Stimulated activated CD4-positive, alpha-beta T cell treated with anti-CD3 and anti-CD28 coated beads, Interleukin-1b, Interleukin-23, amount 100 ng/mL, for 48 hours (primary cell): ENCODE measurements around the gene COQ2.
"Not testable (repeated sequence)": the region's sequence is repeated elsewhere in the genome, so short reads cannot be mapped to it uniquely, and the experiment has no call there.

Source experiments
- DNase-seq: peaks from one replicate; pipeline ENCODE4 v3.0.0-alpha.2; 2020

Gene COQ2

GRCh38 chr4:83282049-83282535 is 2.5 kb downstream of the COQ2 start:
- peak; percentile 25 for DNase-seq

- no peak for DNase-seq
Observed at GRCh38 chr4:83281307-83281706, 3.3 kb downstream of the COQ2 start.

- DNase-seq, result no peak
Observed at GRCh38 chr4:83276299-83277040, 8.1 kb downstream of the COQ2 start.

- DNase-seq, result not testable (repeated sequence)
Observed at GRCh38 chr4:83273926-83274325, 10.7 kb downstream of the COQ2 start.

GRCh38 chr4:83272900-83273299 is 11.7 kb downstream of the COQ2 start:
- DNase-seq, result no peak

GRCh38 chr4:83269256-83269655 is 15.3 kb downstream of the COQ2 start:
- DNase-seq, result no peak

GRCh38 chr4:83268491-83268890 is 16.1 kb downstream of the COQ2 start:
- DNase-seq, result no peak

GRCh38 chr4:83267830-83268475 is 16.6 kb downstream of the COQ2 start:
- no peak for DNase-seq

- DNase-seq, result no peak
Observed at GRCh38 chr4:83267121-83267829, 17.3 kb downstream of the COQ2 start.

GRCh38 chr4:83266689-83267088 is 17.9 kb downstream of the COQ2 start:
- DNase-seq, result no peak

- DNase-seq, result no peak
Observed at GRCh38 chr4:83263106-83263505, 21.5 kb downstream of the COQ2 start.

GRCh38 chr4:83262682-83263081 is 21.9 kb downstream of the COQ2 start:
- no peak for DNase-seq

- DNase-seq, result no peak
Observed at GRCh38 chr4:83261307-83261706, 23.3 kb downstream of the COQ2 start.

GRCh38 chr4:83259586-83259985 is 25.0 kb downstream of the COQ2 start:
- no peak for DNase-seq

- no peak for DNase-seq
Observed at GRCh38 chr4:83258461-83258860, 26.1 kb downstream of the COQ2 start.

GRCh38 chr4:83257811-83258210 is 26.8 kb downstream of the COQ2 start:
- DNase-seq, result no peak

GRCh38 chr4:83255584-83255983 is 29.0 kb downstream of the COQ2 start:
- DNase-seq, result no peak

GRCh38 chr4:83252782-83253405 is 31.7 kb downstream of the COQ2 start:
- peak; percentile 74 for DNase-seq

GRCh38 chr4:83251447-83251830 is 33.2 kb downstream of the COQ2 start:
- DNase-seq, result no peak

- DNase-seq, result no peak
Observed at GRCh38 chr4:83250687-83251446, 33.7 kb downstream of the COQ2 start.

GRCh38 chr4:83248486-83248885 is 36.1 kb downstream of the COQ2 start:
- DNase-seq, result no peak
